HCT116 (cell line): ENCODE measurements around the gene MZT2A. TPM values are rescaled to one million over a fixed set of nuclear protein-coding genes. Genes with fewer than 3 reads are reported as not detected.

ENCODE experiments used
- ATAC-seq: fragments of 200-7000 bp; cut with Tn5 transposase; 2 replicates; pipeline ENCODE4 v1.9.1; 2020; ENCODE audit warnings: mild to moderate bottlenecking, moderate library complexity
- BruUV-seq: library from RNA; stranded (reverse); fragments of 400-500 nt; replicated peaks from 2 replicates; lab custom pipeline; 2021; lab: Mats Ljungman, UMichigan
- CTCF ChIA-PET: fragments of 300-600 bp; sonication (Branson Sonifier 250); formaldehyde crosslinking; loops from one replicate; lab custom pipeline; 2021; ENCODE audit warnings: antibody characterized with exemption; lab: Charles Lee
- POLR2A ChIA-PET: fragments of 300-600, 350-600 bp; sonication (Branson Sonifier 250); formaldehyde crosslinking; loops from one replicate; lab custom pipeline; 2021; ENCODE audit warnings: antibody characterized with exemption; lab: Charles Lee
- RAD21 ChIA-PET, 2 experiments: fragments of 300-600 bp; sonication (Branson Sonifier 250); formaldehyde crosslinking; loops; one replicate each; lab custom pipeline; 2023; ENCODE audit warnings: low total read pairs in 2 of 2; ENCODE audit not compliant: uncharacterized antibody in 2 of 2, unreplicated experiment in 2 of 2, low non-redundant PET in 1 of 2; lab: Charles Lee
- DNase-seq: peaks from one replicate; pipeline ENCODE4 v3.0.0-alpha.2; 2010; ENCODE audit warnings: low read depth, low spot score
- H2AFZ ChIP-seq: fragments of 200-600 bp; shearing (Covaris generic), sonication (generic); 2 replicates; pipeline ENCODE4 v1.6.1; 2017; ENCODE audit warnings: low read depth, mixed run types, mixed read lengths, antibody characterized with exemption, low read length; ENCODE audit not compliant: poor library complexity, severe bottlenecking
- H3K27ac ChIP-seq: 2 replicates; pipeline ENCODE4 v1.5.1; 2012; ENCODE audit warnings: low read depth, low read length
- H3K27me3 ChIP-seq: fragments of 200-600 bp; sonication (generic); 2 replicates; pipeline ENCODE4 v1.6.1; 2016; ENCODE audit warnings: mixed run types, low read length, mixed read lengths; ENCODE audit not compliant: insufficient read depth
- H3K36me3 ChIP-seq, 2 experiments: fragments of 200-500 bp in 1 of 2; fragments of 200-600 bp in 1 of 2; sonication (Bioruptor generic) in 1 of 2; sonication (generic) in 1 of 2; 2 replicates each; pipeline versions ENCODE4 v1.5.1 to v1.6.1; 2014 to 2016; ENCODE audit warnings: low read length in 2 of 2, inconsistent platforms in 1 of 2, mixed read lengths in 1 of 2, mixed run types in 1 of 2; ENCODE audit not compliant: insufficient read depth in 2 of 2, control insufficient read depth in 1 of 2
- H3K4me1 ChIP-seq, 2 experiments: fragments of 200-600 bp in 1 of 2; sonication (generic) in 1 of 2; 2 replicates each; pipeline versions ENCODE4 v1.5.1 to v1.6.1; 2012 to 2017; ENCODE audit warnings: low read length in 2 of 2, inconsistent platforms in 1 of 2, mild to moderate bottlenecking in 1 of 2, mixed read lengths in 1 of 2, mixed run types in 1 of 2, moderate library complexity in 1 of 2; ENCODE audit not compliant: insufficient read depth in 2 of 2, control insufficient read depth in 1 of 2
- H3K4me2 ChIP-seq: fragments of 200-600 bp; sonication (generic); 2 replicates; pipeline ENCODE4 v1.6.1; 2017; ENCODE audit warnings: mixed run types, low read length, mixed read lengths
- H3K4me3 ChIP-seq, 2 experiments: fragments of 200-600 bp in 1 of 2; sonication (generic) in 1 of 2; replicated peaks in 1 of 2; 2 replicates each; pipeline ENCODE4 v1.5.1; 2011 to 2016; ENCODE audit warnings: low read length in 2 of 2, control low read depth in 1 of 2, low read depth in 1 of 2, mild to moderate bottlenecking in 1 of 2, mixed read lengths in 1 of 2, mixed run types in 1 of 2
- H3K79me2 ChIP-seq: fragments of 200-600 bp; sonication (generic); 2 replicates; pipeline ENCODE4 v1.6.1; 2017; ENCODE audit warnings: mild to moderate bottlenecking, mixed run types, low read length, moderate library complexity, mixed read lengths; ENCODE audit not compliant: insufficient read depth
- H3K9ac ChIP-seq: fragments of 200-600 bp; sonication (generic); 2 replicates; pipeline ENCODE4 v1.6.1; 2016; ENCODE audit warnings: low read length, mixed read lengths
- H3K9me2 ChIP-seq: fragments of 200-600 bp; sonication (generic), shearing (Covaris generic); 2 replicates; pipeline ENCODE4 v1.6.1; 2017; ENCODE audit warnings: mixed run types, mild to moderate bottlenecking, moderate library complexity; ENCODE audit not compliant: insufficient read depth
- H3K9me3 ChIP-seq, 2 experiments: fragments of 200-500 bp in 1 of 2; fragments of 200-600 bp in 1 of 2; sonication (Bioruptor generic) in 1 of 2; sonication (generic) in 1 of 2; 2 replicates each; pipeline ENCODE4 v1.6.1; 2014 to 2017; ENCODE audit warnings: low read length in 2 of 2, mixed read lengths in 2 of 2, inconsistent platforms in 1 of 2, low read depth in 1 of 2, mild to moderate bottlenecking in 1 of 2, mixed run types in 1 of 2, moderate library complexity in 1 of 2; ENCODE audit not compliant: control insufficient read depth in 1 of 2, insufficient read depth in 1 of 2
- H4K20me1 ChIP-seq: fragments of 200-600 bp; sonication (generic), shearing (Covaris generic); 2 replicates; pipeline ENCODE4 v1.6.1; 2017; ENCODE audit warnings: mixed run types, mild to moderate bottlenecking, moderate library complexity; ENCODE audit not compliant: insufficient read depth
- CBX3 ChIP-seq: IDR thresholded peaks from 2 replicates; pipeline ENCODE4 v1.6.1; 2012; ENCODE audit warnings: low read depth
- CEBPB ChIP-seq: IDR thresholded peaks from 2 replicates; pipeline ENCODE4 v1.6.1; 2012; ENCODE audit warnings: low read depth
- EGR1 ChIP-seq: IDR thresholded peaks from 2 replicates; pipeline ENCODE4 v1.6.1; 2012; ENCODE audit warnings: low read depth
- ELF1 ChIP-seq: IDR thresholded peaks from 2 replicates; pipeline ENCODE4 v1.6.1; 2012; ENCODE audit warnings: low read depth, borderline replicate concordance
- EZH2 ChIP-seq: fragments of 200-600 bp; sonication (generic); IDR thresholded peaks from 2 replicates; pipeline ENCODE4 v1.6.1; 2017; ENCODE audit warnings: antibody characterized with exemption, mixed run types
- EZH2phosphoT487 ChIP-seq: fragments of 200-600 bp; IDR thresholded peaks from 2 replicates; pipeline ENCODE4 v1.6.1; 2018; ENCODE audit warnings: antibody characterized with exemption, borderline replicate concordance
- FOSL1 ChIP-seq: IDR thresholded peaks from 2 replicates; pipeline ENCODE4 v1.6.1; 2012; ENCODE audit warnings: low read depth
- JUND ChIP-seq: IDR thresholded peaks from 2 replicates; pipeline ENCODE4 v1.6.1; 2012
- MAX ChIP-seq: IDR thresholded peaks from 2 replicates; pipeline ENCODE4 v1.6.1; 2012
- POLR2A ChIP-seq: IDR thresholded peaks from 2 replicates; pipeline ENCODE4 v1.7.0; 2011; ENCODE audit warnings: borderline replicate concordance; ENCODE audit not compliant: insufficient read depth, insufficient read length; ENCODE audit errors: extremely low read depth
- POLR2AphosphoS5 ChIP-seq: IDR thresholded peaks from 2 replicates; pipeline ENCODE4 v1.6.1; 2011; ENCODE audit warnings: mild to moderate bottlenecking, low read depth, low read length, moderate library complexity
- RAD21 ChIP-seq: IDR thresholded peaks from 2 replicates; pipeline ENCODE4 v1.6.1; 2012; ENCODE audit warnings: low read depth, mild to moderate bottlenecking
- REST ChIP-seq: IDR thresholded peaks from 2 replicates; pipeline ENCODE4 v1.6.1; 2012; ENCODE audit warnings: low read depth
- SIN3A ChIP-seq: IDR thresholded peaks from 2 replicates; pipeline ENCODE4 v1.6.1; 2012; ENCODE audit warnings: low read depth
- SP1 ChIP-seq: IDR thresholded peaks from 2 replicates; pipeline ENCODE4 v1.6.1; 2012; ENCODE audit warnings: low read depth
- SRF ChIP-seq: IDR thresholded peaks from 2 replicates; pipeline ENCODE4 v1.6.1; 2012; ENCODE audit warnings: low read depth
- TCF7L2 ChIP-seq: IDR thresholded peaks from 2 replicates; pipeline ENCODE4 v1.7.0; 2011; ENCODE audit warnings: borderline replicate concordance, inconsistent platforms; ENCODE audit not compliant: insufficient read depth, insufficient read length; ENCODE audit errors: extremely low read depth
- YY1 ChIP-seq: IDR thresholded peaks from 2 replicates; pipeline ENCODE4 v1.6.1; 2011; ENCODE audit warnings: low read length, low read depth, moderate library complexity, mild to moderate bottlenecking; ENCODE audit not compliant: insufficient replicate concordance; ENCODE audit errors: extremely low read depth
- ZBTB33 ChIP-seq: IDR thresholded peaks from 2 replicates; pipeline ENCODE4 v1.6.1; 2011; ENCODE audit warnings: mild to moderate bottlenecking, low read length, moderate library complexity; ENCODE audit not compliant: insufficient replicate concordance; ENCODE audit errors: extremely low read depth
- ZFX ChIP-seq: fragments of 450-650 bp; IDR thresholded peaks from 2 replicates; pipeline ENCODE4 v1.6.1; 2017
- ZNF274 ChIP-seq: fragments of 200-500 bp; sonication (Bioruptor generic); IDR thresholded peaks from 2 replicates; pipeline ENCODE4 v1.6.1; 2014; ENCODE audit warnings: mild to moderate bottlenecking, low read depth, low read length, inconsistent platforms
- intact Hi-C: fragments of 100-400 bp; cut with micrococcal nuclease; formaldehyde crosslinking; loops from 2 replicates; pipeline ENCODE4 v1.10.0; 2022
- total RNA-seq: library from RNA; stranded (reverse); gene quantifications from one replicate; pipeline ENCODE4 v1.2.1, GENCODE V29; 2021; ENCODE audit not compliant: unreplicated experiment
- TF ChIP-seq, protein P1 (sequence below): IDR thresholded peaks from 2 replicates; pipeline ENCODE4 v1.6.1; 2012

Gene MZT2A
- total RNA-seq, 1 experiment from 2014 or later: 203 TPM

- peaks cover 0 to 9% of the 10 kb centered on the region in 2 experiments; a peak in 1 of 4 replicates for H3K36me3 ChIP-seq
- no peaks in the 10 kb centered on the region for H3K9me3 ChIP-seq
- H3K79me2 ChIP-seq: peaks cover 85% of the 10 kb centered on the region
- H3K27me3 ChIP-seq: no peaks in the 10 kb centered on the region
- peak overlapping the region; percentile 96 for H3K9ac ChIP-seq
- H3K4me3 ChIP-seq: peak overlapping the region; percentile 90 to 93
- DNase-seq (peak; percentile 95), ATAC-seq (peak; percentile 83)
- intact Hi-C loops: loop anchor here (1.0 to 2.0 kb wide), 2 partner anchors 79 to 338 kb away; no protein-coding TSS in a partner anchor
- ChIA-PET POLR2A (no interaction called here), RAD21 (no interaction called here), CTCF (interaction anchor here (0.6 to 1.0 kb wide), 9 partner anchors 11 to 695 kb away, joined by 3 to 5 read pairs (median 3); no protein-coding TSS in a partner anchor)
- H2AFZ ChIP-seq: no peak overlapping the region
- peak overlapping the region; percentile 84 for H3K27ac ChIP-seq
- BruUV-seq: no TSS peak
- H3K4me1 ChIP-seq: peaks cover 2 to 26% of the 10 kb centered on the region in 2 experiments; a peak in 2 of 4 replicates
- H4K20me1 ChIP-seq: no peaks in the 10 kb centered on the region
- no peaks in the 10 kb centered on the region for H3K9me2 ChIP-seq
- H3K4me2 ChIP-seq: peak overlapping the region; percentile 93
- TF ChIP-seq POLR2A (no peak), SIN3A (peak; percentile 65), ELF1 (no peak), MAX (peak; percentile 80), CBX3 (peak; percentile 94), EZH2 (no peak), ZFX (no peak; the same call in 1 of the 2 replicates), ZBTB33 (no peak), ZNF274 (no peak), REST (no peak), POLR2AphosphoS5 (peak; percentile 50), EGR1 (no peak), TCF7L2 (peak; percentile 86), SP1 (peak; percentile 85), RAD21 (peak; percentile 7), SRF (peak; percentile 91), FOSL1 (no peak), CEBPB (no peak), JUND (no peak), EZH2phosphoT487 (no peak), YY1 (peak; percentile 92)
- TF ChIP-seq, protein P1, sequence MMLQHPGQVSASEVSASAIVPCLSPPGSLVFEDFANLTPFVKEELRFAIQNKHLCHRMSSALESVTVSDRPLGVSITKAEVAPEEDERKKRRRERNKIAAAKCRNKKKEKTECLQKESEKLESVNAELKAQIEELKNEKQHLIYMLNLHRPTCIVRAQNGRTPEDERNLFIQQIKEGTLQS: no peak
Observed at GRCh38 chr2:131492418-131493198, 411 bp upstream of the MZT2A start.
